Esophagus muscularis mucosa (tissue), 3 donors: ENCODE data around the gene MEMO1.

ENCODE experiments used
- CTCF ChIP-seq, 3 experiments: fragments of 200-600 bp in 2 of 3; fragments of 450-650 bp in 1 of 3; sonication (generic) in 2 of 3; IDR thresholded peaks; one replicate each; pipeline ENCODE4 v1.5.1; 2017 to 2019; ENCODE audit warnings: antibody characterized with exemption in 3 of 3, mild to moderate bottlenecking in 2 of 3, moderate library complexity in 1 of 3
- POLR2AphosphoS5 ChIP-seq, 2 donors: sonication (generic); formaldehyde crosslinking; IDR thresholded peaks; one replicate each; pipeline ENCODE4 v1.6.1; 2017; ENCODE audit warnings: antibody characterized with exemption in 2 of 2

GRCh38 chr2:31835450-31835849 is 175.4 kb downstream of the MEMO1 start:
- TF ChIP-seq CTCF (IDR thresholded peaks at IDR 0.05) (no peak), POLR2AphosphoS5 (IDR thresholded peaks at IDR 0.05) (no peak)
